ENCODE results near the gene PRKAR1B. TPM values are rescaled to one million over a fixed set of nuclear protein-coding genes. Genes with fewer than 3 reads are reported as not detected.
"Not testable (repeated sequence)": the region's sequence is repeated elsewhere in the genome, so short reads cannot be mapped to it uniquely, and the experiment has no call there.

PRKAR1B gene
- total RNA-seq, 2 donors from 2014 or later: 33.5 to 43.2 TPM

DNA sequence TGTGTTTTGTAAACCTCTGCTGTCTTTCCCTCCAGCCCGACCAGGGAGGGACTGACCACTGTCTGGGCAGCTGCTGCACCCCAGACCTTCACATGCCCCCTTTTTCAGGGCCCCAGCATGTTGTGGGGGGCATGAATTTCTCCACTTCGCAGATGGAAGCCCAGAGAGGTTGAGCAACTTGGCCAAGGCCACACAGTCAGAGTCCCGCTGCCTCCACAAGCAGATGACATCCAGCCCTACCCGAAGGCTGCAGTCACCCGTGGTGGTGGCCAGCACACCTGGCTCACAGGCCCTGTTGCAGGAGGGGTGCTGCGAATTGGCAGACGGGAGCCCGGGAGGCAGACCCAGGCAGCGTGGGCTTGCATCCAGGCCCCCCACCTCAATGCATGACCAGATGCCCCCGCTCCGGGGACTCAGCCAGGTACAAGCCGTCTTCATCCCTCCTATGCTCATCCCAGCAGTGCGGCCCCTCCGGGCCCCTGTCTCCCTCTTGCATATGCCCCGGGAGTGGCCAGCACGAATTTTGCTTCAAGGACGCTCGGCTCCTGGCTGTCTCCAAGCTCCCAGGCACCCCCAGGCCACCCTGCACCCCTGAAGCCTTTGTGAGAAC, 171.4 kb downstream of the PRKAR1B start:
- no peaks in the 10 kb centered on the region for H3K9me3 ChIP-seq (ENCODE audit: control insufficient read depth, low read length)
- H3K36me3 ChIP-seq (ENCODE audit: control insufficient read depth, insufficient read depth, low read length): no peaks in the 10 kb centered on the region
- H3K9ac ChIP-seq (ENCODE audit: extremely low read depth, low read length, poor library complexity, severe bottlenecking): no peak overlapping the region
- peaks cover 2% of the 10 kb centered on the region for H3K9me3 Mint-ChIP-seq
- DNase-seq: no peak
- no peak overlapping the region for H3K27ac Mint-ChIP-seq
- peaks cover 1% of the 10 kb centered on the region for H3K36me3 Mint-ChIP-seq (ENCODE audit: low read depth)
- H3K4me1 Mint-ChIP-seq: no peaks in the 10 kb centered on the region
- H3K27me3 ChIP-seq (ENCODE audit: control insufficient read depth, insufficient read depth, low read length, poor library complexity, severe bottlenecking): no peaks in the 10 kb centered on the region
- no peaks in the 10 kb centered on the region for H3K4me1 ChIP-seq (ENCODE audit: control insufficient read depth, insufficient read depth, low read length)
- no peak overlapping the region for H3K4me3 ChIP-seq (ENCODE audit: low read length)
- TF ChIP-seq, protein P1, sequence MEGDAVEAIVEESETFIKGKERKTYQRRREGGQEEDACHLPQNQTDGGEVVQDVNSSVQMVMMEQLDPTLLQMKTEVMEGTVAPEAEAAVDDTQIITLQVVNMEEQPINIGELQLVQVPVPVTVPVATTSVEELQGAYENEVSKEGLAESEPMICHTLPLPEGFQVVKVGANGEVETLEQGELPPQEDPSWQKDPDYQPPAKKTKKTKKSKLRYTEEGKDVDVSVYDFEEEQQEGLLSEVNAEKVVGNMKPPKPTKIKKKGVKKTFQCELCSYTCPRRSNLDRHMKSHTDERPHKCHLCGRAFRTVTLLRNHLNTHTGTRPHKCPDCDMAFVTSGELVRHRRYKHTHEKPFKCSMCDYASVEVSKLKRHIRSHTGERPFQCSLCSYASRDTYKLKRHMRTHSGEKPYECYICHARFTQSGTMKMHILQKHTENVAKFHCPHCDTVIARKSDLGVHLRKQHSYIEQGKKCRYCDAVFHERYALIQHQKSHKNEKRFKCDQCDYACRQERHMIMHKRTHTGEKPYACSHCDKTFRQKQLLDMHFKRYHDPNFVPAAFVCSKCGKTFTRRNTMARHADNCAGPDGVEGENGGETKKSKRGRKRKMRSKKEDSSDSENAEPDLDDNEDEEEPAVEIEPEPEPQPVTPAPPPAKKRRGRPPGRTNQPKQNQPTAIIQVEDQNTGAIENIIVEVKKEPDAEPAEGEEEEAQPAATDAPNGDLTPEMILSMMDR (conservative IDR thresholded peaks at IDR 0.05): no peak
- H3K27me3 Mint-ChIP-seq (ENCODE audit: insufficient read depth): no peaks in the 10 kb centered on the region
- 91 to 98% methylated on average over 9 to 18 of the region's 18 CpGs for WGBS, 2 experiments (ENCODE audit: insufficient coverage in 1 of 2, insufficient read length in 1 of 2)
- no peak overlapping the region for H3K27ac ChIP-seq (ENCODE audit: low read depth, low read length)
- H3K4me3 Mint-ChIP-seq: no peak overlapping the region

DNA sequence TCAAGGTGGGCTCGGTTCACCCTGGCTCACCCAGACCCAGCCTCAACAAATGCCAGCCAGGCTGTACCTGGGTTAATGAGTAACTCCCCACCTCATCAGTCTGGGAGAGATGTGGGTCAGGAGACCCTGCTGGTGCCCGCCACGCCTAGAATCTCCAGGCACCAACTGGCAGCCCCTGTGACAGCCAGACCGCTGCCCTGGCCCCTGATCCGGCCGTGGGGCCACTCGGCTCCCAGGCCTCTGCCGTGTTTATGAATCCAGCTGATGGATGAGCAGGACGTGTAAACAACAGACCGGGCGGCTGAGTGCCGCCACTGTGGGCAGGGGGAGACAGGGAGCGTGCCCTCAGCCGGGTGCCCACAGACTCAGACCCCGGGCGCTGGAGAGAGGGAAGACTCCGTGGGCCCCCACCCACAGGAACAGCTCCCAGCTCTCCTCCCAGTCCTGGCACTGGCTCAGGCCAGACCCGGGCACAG, 173.4 kb downstream of the PRKAR1B start:
- peaks cover 6% of the 10 kb centered on the region for H3K36me3 Mint-ChIP-seq (ENCODE audit: low read depth)
- Histone ChIP-seq H3K9me3 (ENCODE audit: control insufficient read depth, low read length) (no peaks in the 10 kb centered on the region), H3K27ac (ENCODE audit: low read depth, low read length) (no peak overlapping the region), H3K4me3 (ENCODE audit: low read length) (no peak overlapping the region), H3K9ac (ENCODE audit: extremely low read depth, low read length, poor library complexity, severe bottlenecking) (no peak overlapping the region), H3K36me3 (ENCODE audit: control insufficient read depth, insufficient read depth, low read length) (no peaks in the 10 kb centered on the region), H3K27me3 (ENCODE audit: control insufficient read depth, insufficient read depth, low read length, poor library complexity, severe bottlenecking) (no peaks in the 10 kb centered on the region), H3K4me1 (ENCODE audit: control insufficient read depth, insufficient read depth, low read length) (no peaks in the 10 kb centered on the region)
- H3K27ac Mint-ChIP-seq: no peak overlapping the region
- H3K4me1 Mint-ChIP-seq: no peaks in the 10 kb centered on the region
- H3K9me3 Mint-ChIP-seq: peaks cover 2% of the 10 kb centered on the region
- no peak overlapping the region for H3K4me3 Mint-ChIP-seq
- DNase-seq: no peak
- no peaks in the 10 kb centered on the region for H3K27me3 Mint-ChIP-seq (ENCODE audit: insufficient read depth)
- 93 to 97% methylated on average over 6 to 18 of the region's 18 CpGs for WGBS, 2 experiments (ENCODE audit: insufficient coverage in 1 of 2, insufficient read length in 1 of 2)
- TF ChIP-seq, protein P1 (conservative IDR thresholded peaks at IDR 0.05): no peak

DNA sequence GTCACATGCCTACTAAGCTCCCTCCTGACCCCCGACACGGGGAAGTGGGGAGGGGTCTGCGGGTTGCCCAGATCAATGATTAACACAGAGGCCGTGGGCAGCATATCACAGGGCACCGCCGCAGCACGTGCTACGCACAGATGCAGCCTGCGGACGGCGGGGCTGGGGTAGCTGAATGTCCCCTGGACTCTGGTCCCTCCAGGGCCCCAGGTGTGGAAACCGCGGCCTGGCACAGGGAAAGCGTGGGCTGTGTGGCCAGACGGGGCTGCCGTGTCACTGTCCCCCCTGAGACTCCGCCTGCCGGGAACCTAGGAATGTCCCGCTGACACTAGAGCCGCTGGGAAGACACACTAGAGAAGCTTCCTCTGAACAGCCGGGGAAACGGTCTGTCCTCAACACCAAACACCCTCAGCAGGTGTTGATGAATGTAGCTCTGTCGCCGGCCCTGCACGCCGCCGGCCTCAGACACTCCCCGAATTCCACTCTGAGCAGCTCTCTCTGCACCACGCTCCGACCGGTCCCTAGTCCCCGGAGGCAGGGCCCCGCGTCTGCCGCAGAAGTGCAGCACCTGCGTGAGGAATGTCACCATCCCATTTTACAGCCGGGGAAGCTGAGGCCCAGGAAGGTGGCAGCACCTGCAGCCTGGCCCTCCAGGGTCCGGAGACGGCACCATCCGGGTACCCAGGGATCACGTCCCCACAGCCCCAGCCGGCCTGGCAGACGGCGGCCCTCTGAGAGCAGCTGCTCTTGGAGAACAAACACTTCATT, 174.0 kb downstream of the PRKAR1B start:
- TF ChIP-seq, protein P1 (conservative IDR thresholded peaks at IDR 0.05): no peak
- no peaks in the 10 kb centered on the region for H3K4me1 Mint-ChIP-seq
- Histone ChIP-seq H3K9me3 (ENCODE audit: control insufficient read depth, low read length) (no peaks in the 10 kb centered on the region), H3K27ac (ENCODE audit: low read depth, low read length) (no peak overlapping the region), H3K27me3 (ENCODE audit: control insufficient read depth, insufficient read depth, low read length, poor library complexity, severe bottlenecking) (no peaks in the 10 kb centered on the region), H3K36me3 (ENCODE audit: control insufficient read depth, insufficient read depth, low read length) (no peaks in the 10 kb centered on the region), H3K4me1 (ENCODE audit: control insufficient read depth, insufficient read depth, low read length) (no peaks in the 10 kb centered on the region), H3K9ac (ENCODE audit: extremely low read depth, low read length, poor library complexity, severe bottlenecking) (no peak overlapping the region), H3K4me3 (ENCODE audit: low read length) (no peak overlapping the region)
- DNase-seq: no peak
- H3K4me3 Mint-ChIP-seq: no peak overlapping the region
- peaks cover 6% of the 10 kb centered on the region for H3K36me3 Mint-ChIP-seq (ENCODE audit: low read depth)
- H3K27ac Mint-ChIP-seq: no peak overlapping the region
- H3K27me3 Mint-ChIP-seq (ENCODE audit: insufficient read depth): no peaks in the 10 kb centered on the region
- 93% methylated on average over 33 to 44 of the region's 44 CpGs for WGBS, 2 experiments (ENCODE audit: insufficient coverage in 1 of 2, insufficient read length in 1 of 2)
- H3K9me3 Mint-ChIP-seq: peaks cover 2% of the 10 kb centered on the region

DNA sequence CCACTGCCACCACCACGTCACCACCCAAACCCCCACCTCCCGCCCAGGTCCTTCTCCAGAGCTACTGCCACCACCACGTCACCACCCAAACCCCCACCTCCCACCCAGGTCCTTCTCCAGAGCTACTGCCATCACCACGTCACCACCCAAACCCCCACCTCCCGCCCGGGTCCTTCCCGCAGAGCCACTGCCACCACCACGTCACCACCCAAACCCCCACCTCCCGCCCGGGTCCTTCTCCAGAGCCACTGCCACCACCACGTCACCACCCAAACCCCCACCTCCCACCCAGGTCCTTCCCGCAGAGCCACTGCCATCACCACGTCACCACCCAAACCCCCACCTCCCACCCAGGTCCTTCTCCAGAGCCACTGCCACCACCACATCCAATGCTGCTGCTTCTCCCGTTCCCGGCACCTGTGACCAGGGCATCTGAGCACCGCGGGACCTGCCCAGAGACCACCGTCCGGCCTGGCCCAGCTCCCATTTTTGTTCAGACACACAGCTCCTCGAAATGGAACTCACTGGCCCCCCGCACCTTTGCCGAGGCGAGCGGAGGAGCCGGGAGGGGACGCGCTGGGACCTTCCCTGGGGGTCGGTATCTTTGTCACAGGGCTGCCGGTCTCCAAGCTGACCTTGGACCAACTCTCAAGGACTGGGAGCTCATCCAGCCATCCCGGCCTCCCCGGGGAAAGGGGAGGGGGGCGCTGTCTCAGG, 174.8 kb downstream of the PRKAR1B start:
- not testable (repeated sequence) for H3K27ac Mint-ChIP-seq; H3K9me3 Mint-ChIP-seq; H3K4me1 ChIP-seq (ENCODE audit: control insufficient read depth, insufficient read depth, low read length); H3K36me3 ChIP-seq (ENCODE audit: control insufficient read depth, insufficient read depth, low read length); H3K27me3 Mint-ChIP-seq (ENCODE audit: insufficient read depth); DNase-seq; H3K27me3 ChIP-seq (ENCODE audit: control insufficient read depth, insufficient read depth, low read length, poor library complexity, severe bottlenecking); H3K4me3 Mint-ChIP-seq; H3K4me1 Mint-ChIP-seq; H3K9ac ChIP-seq (ENCODE audit: extremely low read depth, low read length, poor library complexity, severe bottlenecking); H3K9me3 ChIP-seq (ENCODE audit: control insufficient read depth, low read length); H3K36me3 Mint-ChIP-seq (ENCODE audit: low read depth); H3K27ac ChIP-seq (ENCODE audit: low read depth, low read length); H3K4me3 ChIP-seq (ENCODE audit: low read length)
- 91 to 92% methylated on average over 9 to 31 of the region's 32 CpGs for WGBS, 2 experiments (ENCODE audit: insufficient coverage in 1 of 2, insufficient read length in 1 of 2)

DNA sequence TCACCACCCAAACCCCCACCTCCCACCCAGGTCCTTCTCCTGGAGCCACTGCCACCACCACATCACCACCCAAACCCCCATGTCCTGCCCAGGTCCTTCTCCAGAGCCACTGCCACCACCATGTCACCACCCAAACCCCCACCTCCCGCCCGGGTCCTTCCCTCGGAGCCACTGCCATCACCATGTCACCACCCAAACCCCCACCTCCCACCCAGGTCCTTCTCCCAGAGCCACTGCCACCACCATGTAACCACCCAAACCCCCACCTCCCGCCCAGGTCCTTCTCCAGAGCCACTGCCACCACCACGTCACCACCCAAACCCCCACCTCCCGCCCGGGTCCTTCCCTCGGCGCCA, 175.5 kb downstream of the PRKAR1B start:
- not testable (repeated sequence) for H3K9me3 Mint-ChIP-seq; H3K36me3 ChIP-seq (ENCODE audit: control insufficient read depth, insufficient read depth, low read length); H3K27ac ChIP-seq (ENCODE audit: low read depth, low read length); DNase-seq; H3K27ac Mint-ChIP-seq; H3K27me3 ChIP-seq (ENCODE audit: control insufficient read depth, insufficient read depth, low read length, poor library complexity, severe bottlenecking); H3K36me3 Mint-ChIP-seq (ENCODE audit: low read depth); H3K9ac ChIP-seq (ENCODE audit: extremely low read depth, low read length, poor library complexity, severe bottlenecking); H3K4me3 ChIP-seq (ENCODE audit: low read length); H3K9me3 ChIP-seq (ENCODE audit: control insufficient read depth, low read length); H3K4me3 Mint-ChIP-seq; H3K4me1 ChIP-seq (ENCODE audit: control insufficient read depth, insufficient read depth, low read length); H3K27me3 Mint-ChIP-seq (ENCODE audit: insufficient read depth); H3K4me1 Mint-ChIP-seq
- WGBS, 2 experiments (ENCODE audit: insufficient coverage in 1 of 2, insufficient read length in 1 of 2): 93% methylated on average over 5 of the region's 9 CpGs; no CpG with 5 or more reads in 1 of the 2 experiments

Measured in endodermal cell (in vitro differentiated cells).